Ishikawa (cell line): ENCODE measurements around the gene TFB2M.

Experiments used
- CEBPB ChIP-seq: IDR thresholded peaks from 2 replicates; pipeline ENCODE4 v1.6.1; 2012
- CREB1 ChIP-seq: IDR thresholded peaks from 2 replicates; pipeline ENCODE4 v1.6.1; 2012; ENCODE audit warnings: low read depth
- EGR1 ChIP-seq: IDR thresholded peaks from 2 replicates; pipeline ENCODE4 v1.6.1; 2012
- EP300 ChIP-seq: IDR thresholded peaks from 2 replicates; pipeline ENCODE4 v1.6.1; 2012; ENCODE audit warnings: borderline replicate concordance
- FOXM1 ChIP-seq: IDR thresholded peaks from 2 replicates; pipeline ENCODE4 v1.6.1; 2012; ENCODE audit warnings: low read depth, borderline replicate concordance
- MAX ChIP-seq: IDR thresholded peaks from 2 replicates; pipeline ENCODE4 v1.6.1; 2012
- NFIC ChIP-seq: IDR thresholded peaks from 2 replicates; pipeline ENCODE4 v1.6.1; 2012
- RAD21 ChIP-seq: IDR thresholded peaks from 2 replicates; pipeline ENCODE4 v1.6.1; 2012; ENCODE audit warnings: low read depth
- REST ChIP-seq: IDR thresholded peaks from 2 replicates; pipeline ENCODE4 v1.6.1; 2012; ENCODE audit warnings: low read depth, mild to moderate bottlenecking
- TAF1 ChIP-seq: IDR thresholded peaks from 2 replicates; pipeline ENCODE4 v1.6.1; 2012; ENCODE audit warnings: low read depth, mild to moderate bottlenecking
- TCF12 ChIP-seq: IDR thresholded peaks from 2 replicates; pipeline ENCODE4 v1.6.1; 2012; ENCODE audit warnings: low read depth
- TEAD4 ChIP-seq: IDR thresholded peaks from 2 replicates; pipeline ENCODE4 v1.6.1; 2012
- USF1 ChIP-seq: IDR thresholded peaks from 2 replicates; pipeline ENCODE4 v1.6.1; 2012
- YY1 ChIP-seq: IDR thresholded peaks from 2 replicates; pipeline ENCODE4 v1.6.1; 2012; ENCODE audit warnings: low read depth

DNA sequence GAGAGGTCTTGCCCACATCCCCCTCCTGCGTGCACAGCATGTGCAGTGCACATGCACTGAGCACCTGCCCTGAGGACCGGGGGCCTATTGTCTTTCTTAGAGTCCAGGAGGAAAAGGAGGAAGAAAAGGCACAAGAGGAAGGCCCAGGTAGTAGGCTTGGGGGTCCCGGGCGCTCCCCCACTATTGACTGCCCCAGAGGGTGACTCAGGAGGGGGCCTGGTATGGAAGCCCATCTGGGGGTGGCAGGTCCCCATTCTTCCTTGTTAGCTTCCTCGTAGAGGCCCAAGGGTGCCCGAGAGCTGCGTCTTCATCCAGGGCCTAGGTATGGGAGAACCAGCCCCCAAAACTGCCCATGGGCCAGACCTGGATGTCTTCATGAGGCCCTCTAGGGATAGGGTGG lies 54.9 kb downstream of the TFB2M start:
- no peak for TF ChIP-seq REST
- TF ChIP-seq TCF12, result no peak
- no peak for TF ChIP-seq MAX
- no peak for TF ChIP-seq EP300
- TF ChIP-seq FOXM1, result no peak
- TF ChIP-seq USF1, result no peak
- TF ChIP-seq NFIC, result no peak
- TF ChIP-seq TAF1, result no peak
- no peak for TF ChIP-seq CEBPB
- no peak for TF ChIP-seq RAD21
- TF ChIP-seq YY1, result no peak
- no peak for TF ChIP-seq TEAD4
- TF ChIP-seq EGR1, result no peak
- TF ChIP-seq CREB1, result no peak
